Activated CD4-positive, alpha-beta T cell treated with anti-CD3 and anti-CD28 coated beads for 4 hours (primary cell): Measurements from ENCODE around the gene PCDHGA8.

Experiments
- DNase-seq, 2 donors: peaks; one replicate each; pipeline ENCODE4 v3.0.0-alpha.2; 2020

PCDHGA8 gene

GRCh38 chr5:141437221-141437620 lies 44.8 kb downstream of the PCDHGA8 start:
- DNase-seq = no peak

DNA sequence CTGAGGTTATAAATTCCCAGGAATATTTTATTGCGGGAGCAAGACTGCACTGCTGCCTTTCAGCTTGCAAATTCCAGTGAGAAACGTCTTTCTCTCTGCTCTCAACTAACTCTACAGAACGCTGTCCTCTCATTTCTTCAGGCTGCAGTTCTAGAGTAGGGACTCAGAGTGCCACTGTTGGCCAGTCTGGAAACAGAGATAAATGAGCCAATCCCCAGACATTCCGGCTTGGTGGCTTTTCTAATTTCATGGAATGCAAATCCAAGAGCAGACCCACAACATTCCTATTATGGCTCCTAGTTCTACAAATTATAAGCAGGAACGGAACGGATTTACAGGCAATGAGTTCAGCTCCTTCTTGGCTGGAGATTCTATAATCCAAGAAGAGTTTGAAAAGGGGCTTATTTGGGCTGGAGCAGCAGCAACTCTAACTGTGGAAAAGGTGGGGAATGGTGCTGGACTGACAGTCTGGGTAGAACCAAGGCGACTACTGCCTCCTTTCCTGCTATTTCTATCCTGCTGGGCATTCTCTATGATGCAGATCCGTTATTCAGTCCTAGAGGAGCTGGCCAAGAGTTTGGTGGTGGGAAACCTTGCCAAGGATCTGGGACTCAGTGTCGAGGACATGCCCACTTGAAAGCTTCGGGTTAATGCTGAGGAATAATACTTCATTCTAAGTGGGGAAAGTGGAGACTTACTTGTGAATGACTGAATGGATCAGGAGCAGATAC lies 47.1 kb downstream of the PCDHGA8 start:
- DNase-seq = no peak

DNA sequence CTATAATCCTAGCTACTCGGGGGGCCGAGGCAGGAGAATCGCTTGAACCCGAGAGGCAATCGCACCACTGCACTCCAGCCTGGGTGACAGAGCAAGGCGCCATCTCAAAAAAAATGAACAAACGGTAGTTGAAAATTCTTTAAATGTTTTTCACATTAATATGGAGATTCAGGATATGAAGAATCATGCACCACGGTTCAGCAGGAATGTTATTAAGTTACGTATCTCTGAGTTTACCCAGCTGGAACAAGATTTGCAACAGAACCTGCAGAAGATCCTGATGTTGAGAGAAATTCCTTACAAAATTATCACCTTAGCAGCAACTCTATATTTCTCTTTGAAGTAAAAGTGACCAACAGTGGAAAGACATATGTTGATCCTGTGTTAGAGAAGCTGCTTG lies 47.9 kb downstream of the PCDHGA8 start:
- DNase-seq = no peak

DNA sequence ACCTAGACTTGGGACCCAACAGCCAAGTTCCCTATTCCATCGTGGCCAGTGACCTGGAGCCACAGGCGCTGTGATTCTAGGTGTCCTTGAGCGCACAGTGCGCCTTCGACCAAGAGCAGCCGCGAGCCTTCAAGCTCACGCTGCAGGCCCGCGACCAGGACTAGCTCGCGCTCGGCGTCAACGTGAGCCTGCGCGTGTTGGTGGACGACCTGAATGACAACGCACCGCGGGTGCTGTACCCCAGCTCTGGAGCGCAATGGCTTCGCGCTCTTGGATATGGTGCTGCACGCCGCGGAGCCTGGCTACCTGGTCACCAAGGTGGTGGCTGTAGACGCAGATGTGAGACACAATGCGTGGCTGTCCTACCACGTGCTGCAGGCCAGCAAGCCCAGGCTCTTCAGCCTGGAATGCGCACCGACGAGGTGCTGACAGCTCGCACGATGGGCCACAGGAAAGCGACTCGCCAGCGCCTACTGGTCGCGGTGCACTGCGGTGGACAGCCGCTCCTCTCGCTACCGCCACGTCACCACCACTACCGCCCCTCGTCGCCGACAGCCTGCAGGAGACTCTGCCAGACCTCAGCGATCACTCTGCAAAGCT lies 49.2 kb downstream of the PCDHGA8 start:
- no peak for DNase-seq
